H9 (cell line): ENCODE measurements around the gene WDR31. TPM values are rescaled to one million over a fixed set of nuclear protein-coding genes. Genes with fewer than 3 reads are reported as not detected.

Experiments
- DNase-seq: peaks from one replicate; pipeline ENCODE4 v3.0.0-alpha.2; 2017
- H2AFZ ChIP-seq: one replicate; pipeline ENCODE4 v1.6.1; 2013; ENCODE audit warnings: mild to moderate bottlenecking, low read length, control low read depth, moderate library complexity
- H2AK5ac ChIP-seq: 2 replicates; pipeline ENCODE4 v1.6.1; 2013; ENCODE audit warnings: low read length, control low read depth, mixed read lengths; ENCODE audit not compliant: insufficient read length
- H2BK120ac ChIP-seq: one replicate; pipeline ENCODE4 v1.6.1; 2013; ENCODE audit warnings: low read depth, mild to moderate bottlenecking, low read length, control low read depth, inconsistent platforms; ENCODE audit not compliant: poor library complexity, severe bottlenecking
- H2BK12ac ChIP-seq: 2 replicates; pipeline ENCODE4 v1.6.1; 2013; ENCODE audit warnings: low read length, control low read depth, mixed read lengths, low read depth; ENCODE audit not compliant: insufficient read length
- H2BK15ac ChIP-seq: 2 replicates; pipeline ENCODE4 v1.6.1; 2013; ENCODE audit warnings: low read depth, low read length, control low read depth
- H2BK20ac ChIP-seq: one replicate; pipeline ENCODE4 v1.6.1; 2013; ENCODE audit warnings: low read depth, mild to moderate bottlenecking, low read length, control low read depth, inconsistent platforms; ENCODE audit not compliant: poor library complexity, severe bottlenecking
- H2BK5ac ChIP-seq: 2 replicates; pipeline ENCODE4 v1.6.1; 2013; ENCODE audit warnings: low read length, control low read depth, mixed read lengths; ENCODE audit not compliant: insufficient read length
- H3K14ac ChIP-seq: 2 replicates; pipeline ENCODE4 v1.6.1; 2013; ENCODE audit warnings: low read length, control low read depth; ENCODE audit not compliant: insufficient read depth
- H3K18ac ChIP-seq: 2 replicates; pipeline ENCODE4 v1.6.1; 2013; ENCODE audit warnings: low read depth, mild to moderate bottlenecking, mixed read lengths, low read length, control low read depth; ENCODE audit not compliant: insufficient read length
- H3K23ac ChIP-seq: 2 replicates; pipeline ENCODE4 v1.6.1; 2013; ENCODE audit warnings: low read length, control low read depth, mixed read lengths, low read depth; ENCODE audit not compliant: insufficient read length
- H3K23me2 ChIP-seq: 2 replicates; pipeline ENCODE4 v1.6.1; 2013; ENCODE audit warnings: low read depth, mild to moderate bottlenecking, mixed read lengths, low read length, control low read depth; ENCODE audit not compliant: insufficient read length, poor library complexity, severe bottlenecking
- H3K27ac ChIP-seq: 2 replicates; pipeline ENCODE4 v1.5.1; 2013; ENCODE audit warnings: low read length, control low read depth, mixed read lengths, low read depth; ENCODE audit not compliant: insufficient read length
- H3K27me3 ChIP-seq: 2 replicates; pipeline ENCODE4 v1.6.1; 2013; ENCODE audit warnings: low read length, control low read depth, inconsistent platforms; ENCODE audit not compliant: insufficient read depth
- H3K4ac ChIP-seq: 2 replicates; pipeline ENCODE4 v1.6.1; 2013; ENCODE audit warnings: low read depth, mild to moderate bottlenecking, control low read depth, inconsistent platforms, low read length, moderate library complexity
- H3K4me1 ChIP-seq: 2 replicates; pipeline ENCODE4 v1.6.1; 2013; ENCODE audit warnings: low read length, control low read depth, inconsistent platforms; ENCODE audit not compliant: insufficient read depth
- H3K4me2 ChIP-seq: 2 replicates; pipeline ENCODE4 v1.6.1; 2013; ENCODE audit warnings: low read length, control low read depth, mixed read lengths; ENCODE audit not compliant: insufficient read length, insufficient read depth
- H3K56ac ChIP-seq: 2 replicates; pipeline ENCODE4 v1.6.1; 2013; ENCODE audit warnings: low read depth, mild to moderate bottlenecking, mixed read lengths, low read length, control low read depth; ENCODE audit not compliant: insufficient read length
- H3K79me1 ChIP-seq: 2 replicates; pipeline ENCODE4 v1.6.1; 2013; ENCODE audit warnings: low read depth, mild to moderate bottlenecking, moderate library complexity, low read length, control low read depth, inconsistent platforms; ENCODE audit not compliant: insufficient read depth, poor library complexity, severe bottlenecking
- H3K79me2 ChIP-seq: 2 replicates; pipeline ENCODE4 v1.6.1; 2013; ENCODE audit warnings: low read length, control low read depth, inconsistent platforms; ENCODE audit not compliant: insufficient read depth
- H3K9ac ChIP-seq: 2 replicates; pipeline ENCODE4 v1.6.1; 2013; ENCODE audit warnings: low read length, control low read depth, mixed read lengths; ENCODE audit not compliant: insufficient read length; ENCODE audit errors: extremely low read depth
- H3K9me3 ChIP-seq: one replicate; pipeline ENCODE4 v1.6.1; 2013; ENCODE audit warnings: low read depth, low read length, inconsistent platforms; ENCODE audit not compliant: control insufficient read depth
- H3T11ph ChIP-seq: one replicate; pipeline ENCODE4 v1.6.1; 2013; ENCODE audit warnings: mild to moderate bottlenecking, low read length, control low read depth, inconsistent platforms
- H4K20me1 ChIP-seq: one replicate; pipeline ENCODE4 v1.6.1; 2013; ENCODE audit not compliant: control insufficient read depth, insufficient read length, insufficient read depth
- H4K5ac ChIP-seq: 2 replicates; pipeline ENCODE4 v1.6.1; 2013; ENCODE audit warnings: low read depth, mild to moderate bottlenecking, mixed read lengths, low read length, control low read depth; ENCODE audit not compliant: insufficient read length
- H4K8ac ChIP-seq: replicated peaks from 2 replicates; pipeline ENCODE4 v1.6.1; 2013; ENCODE audit warnings: low read length, control low read depth, mixed read lengths, low read depth; ENCODE audit not compliant: insufficient read length
- H4K91ac ChIP-seq: 2 replicates; pipeline ENCODE4 v1.6.1; 2013; ENCODE audit warnings: low read depth, mild to moderate bottlenecking, moderate library complexity, mixed read lengths, low read length, control low read depth; ENCODE audit not compliant: insufficient read length
- H3K27ac Mint-ChIP-seq, 3 experiments: 2 replicates in 2 of 3; 3 replicates in 1 of 3; pipeline ENCODE4 v1.8.0; 2020 to 2021; ENCODE audit warnings: mixed read lengths in 3 of 3, mild to moderate bottlenecking in 1 of 3, moderate library complexity in 1 of 3
- H3K27me3 Mint-ChIP-seq: 2 replicates; pipeline ENCODE4 v1.8.0; 2021; ENCODE audit warnings: low read depth, mild to moderate bottlenecking, moderate library complexity, mixed read lengths
- H3K36me3 Mint-ChIP-seq, 3 experiments: 2 replicates in 2 of 3; 3 replicates in 1 of 3; pipeline ENCODE4 v1.8.0; 2020 to 2021; ENCODE audit warnings: low read depth in 3 of 3, mixed read lengths in 3 of 3; ENCODE audit not compliant: insufficient read depth in 1 of 3
- H3K4me1 Mint-ChIP-seq, 2 experiments: 2 replicates each; pipeline ENCODE4 v1.8.0; 2020; ENCODE audit warnings: mixed read lengths in 2 of 2
- H3K4me3 Mint-ChIP-seq, 2 experiments: 2 replicates in 1 of 2; 3 replicates in 1 of 2; pipeline ENCODE4 v1.8.0; 2020 to 2021; ENCODE audit warnings: mild to moderate bottlenecking in 2 of 2, mixed read lengths in 2 of 2, moderate library complexity in 1 of 2
- H3K9me3 Mint-ChIP-seq, 2 experiments: 2 replicates in 1 of 2; 3 replicates in 1 of 2; pipeline ENCODE4 v1.8.0; 2020; ENCODE audit warnings: mild to moderate bottlenecking in 2 of 2, mixed read lengths in 2 of 2, moderate library complexity in 1 of 2
- CTCF ChIP-seq: fragments of 200-600 bp; sonication (generic); conservative IDR thresholded peaks from 3 replicates; pipeline ENCODE4 v1.8.0; 2021; ENCODE audit warnings: antibody characterized with exemption, mild to moderate bottlenecking
- WGBS: extraction: QIAGEN DNeasy Blood & Tissue Kit; methylation state at CpG from one replicate; pipeline ENCODE4 v1.1.7; 2013; ENCODE audit warnings: missing lambda C conversion rate, low lambda C conversion rate, mixed read lengths; ENCODE audit not compliant: insufficient read length; ENCODE audit errors: extremely low coverage; 5-methylcytosine and 5-hydroxymethylcytosine counted together
- total RNA-seq: library from RNA; stranded (reverse); gene quantifications from 2 replicates; pipeline ENCODE4 v1.2.1, GENCODE V29; 2021

WDR31 gene
- total RNA-seq, 1 experiment from 2014 or later = 0.72 TPM

DNA sequence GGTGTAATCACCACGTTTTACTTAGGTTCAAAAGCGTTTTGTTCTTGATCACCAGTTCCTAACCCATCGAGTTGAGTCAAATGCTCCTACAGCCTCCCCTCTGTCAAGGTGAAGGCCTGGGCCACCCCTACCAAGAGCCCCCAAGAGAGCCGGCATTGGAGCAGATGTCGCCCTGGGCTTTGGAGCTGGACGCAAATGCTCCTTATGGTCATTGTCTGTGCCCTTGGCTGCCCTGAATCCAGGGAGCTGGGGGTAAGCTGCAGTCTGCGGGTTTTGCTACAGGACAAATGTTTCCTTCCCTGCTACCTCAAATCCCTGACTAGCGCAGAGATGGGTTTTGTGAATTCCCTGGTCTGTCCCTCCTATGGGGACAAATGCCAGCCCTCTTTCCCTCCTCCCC, 41.8 kb downstream of the WDR31 start:
- H3T11ph ChIP-seq = no peak overlapping the region
- H3K56ac ChIP-seq = no peak overlapping the region
- Mint-ChIP-seq H3K4me3 (no peak overlapping the region), H3K27ac (peak overlapping the region in 1 of 3 experiments; percentile 59; a peak in 1 of 7 replicates), H3K9me3 (no peaks in the 10 kb centered on the region), H3K4me1 (peaks cover 11 to 14% of the 10 kb centered on the region in 2 experiments), H3K27me3 (no peaks in the 10 kb centered on the region; the same call in none of the 2 replicates), H3K36me3 (peaks cover 0 to 2% (median 0%) of the 10 kb centered on the region in 3 experiments; a peak in 2 of 7 replicates)
- H2BK20ac ChIP-seq = no peak overlapping the region
- H4K5ac ChIP-seq = no peak overlapping the region
- no peak overlapping the region for H3K9ac ChIP-seq
- TF ChIP-seq CTCF = no peak
- no peaks in the 10 kb centered on the region for H3K79me1 ChIP-seq
- no peaks in the 10 kb centered on the region for H3K79me2 ChIP-seq
- H3K4ac ChIP-seq = no peak overlapping the region
- no peak overlapping the region for H4K8ac ChIP-seq
- H4K91ac ChIP-seq = no peak overlapping the region
- no peaks in the 10 kb centered on the region for H4K20me1 ChIP-seq
- H3K4me2 ChIP-seq = no peak overlapping the region
- H2BK15ac ChIP-seq = no peak overlapping the region
- H3K23ac ChIP-seq = no peak overlapping the region
- H3K18ac ChIP-seq = no peak overlapping the region
- no peak overlapping the region for H2AK5ac ChIP-seq
- no peak for DNase-seq
- H3K9me3 ChIP-seq = no peaks in the 10 kb centered on the region
- WGBS = no CpG with 5 or more reads among the region's 8 CpGs
- H3K4me1 ChIP-seq = no peaks in the 10 kb centered on the region
- H3K27ac ChIP-seq = no peak overlapping the region
- no peaks in the 10 kb centered on the region for H3K27me3 ChIP-seq
- H2AFZ ChIP-seq = no peak overlapping the region
- no peaks in the 10 kb centered on the region for H3K23me2 ChIP-seq
- no peak overlapping the region for H2BK5ac ChIP-seq
- no peak overlapping the region for H2BK120ac ChIP-seq
- H3K14ac ChIP-seq = no peak overlapping the region
- no peak overlapping the region for H2BK12ac ChIP-seq
